Measurements from ENCODE around the gene SPR. TPM values are rescaled to one million over a fixed set of nuclear protein-coding genes. Genes with fewer than 3 reads are reported as not detected.

SPR gene
- total RNA-seq, 2 donors from 2014 or later: 6.6 to 9.3 TPM

GRCh38 chr2:72920318-72921087, 33.3 kb downstream of the SPR start:
- DNase-seq (ENCODE audit: low spot score in 2 of 2): peak; percentile 43 to 47
- peak in 1 of 2 donors; percentile 12 for ATAC-seq
- Mint-ChIP-seq H3K27ac (no peak overlapping the region), H3K9me3 (no peaks in the 10 kb centered on the region), H3K36me3 (no peaks in the 10 kb centered on the region)

GRCh38 chr2:72921088-72921851, 34.1 kb downstream of the SPR start:
- H3K9me3 Mint-ChIP-seq: no peaks in the 10 kb centered on the region
- ATAC-seq (no peak), DNase-seq (ENCODE audit: low spot score in 2 of 2) (no peak)
- H3K27ac Mint-ChIP-seq: no peak overlapping the region
- H3K36me3 Mint-ChIP-seq: no peaks in the 10 kb centered on the region

- Mint-ChIP-seq H3K36me3 (no peaks in the 10 kb centered on the region), H3K27ac (no peak overlapping the region), H3K9me3 (no peaks in the 10 kb centered on the region)
- ATAC-seq (no peak), DNase-seq (ENCODE audit: low spot score in 2 of 2) (no peak)
Measured at GRCh38 chr2:72921853-72922252, 34.6 kb downstream of the SPR start.

- H3K36me3 Mint-ChIP-seq: no peaks in the 10 kb centered on the region
- DNase-seq (ENCODE audit: low spot score in 2 of 2): peak in 1 of 2 donors; percentile 43
- H3K27ac Mint-ChIP-seq: no peak overlapping the region
- peak; percentile 17 to 18 for ATAC-seq
- no peaks in the 10 kb centered on the region for H3K9me3 Mint-ChIP-seq
Measured at GRCh38 chr2:72923833-72924352, 36.7 kb downstream of the SPR start.

GRCh38 chr2:72924353-72925240, 37.4 kb downstream of the SPR start:
- no peak for ATAC-seq
- Mint-ChIP-seq H3K9me3 (no peaks in the 10 kb centered on the region), H3K36me3 (no peaks in the 10 kb centered on the region), H3K27ac (no peak overlapping the region)
- peak in 1 of 2 donors; percentile 44 for DNase-seq (ENCODE audit: low spot score in 2 of 2)

- H3K9me3 Mint-ChIP-seq: no peaks in the 10 kb centered on the region
- no peak overlapping the region for H3K27ac Mint-ChIP-seq
- ATAC-seq (no peak), DNase-seq (ENCODE audit: low spot score in 2 of 2) (no peak)
- no peaks in the 10 kb centered on the region for H3K36me3 Mint-ChIP-seq
Measured at GRCh38 chr2:72925328-72925943, 38.2 kb downstream of the SPR start.

- DNase-seq (ENCODE audit: low spot score in 2 of 2): no peak
- ATAC-seq: no peak
- Mint-ChIP-seq H3K36me3 (no peaks in the 10 kb centered on the region), H3K9me3 (no peaks in the 10 kb centered on the region), H3K27ac (no peak overlapping the region)
Measured at GRCh38 chr2:72926368-72926767, 39.2 kb downstream of the SPR start.

- H3K36me3 Mint-ChIP-seq: no peaks in the 10 kb centered on the region
- no peaks in the 10 kb centered on the region for H3K9me3 Mint-ChIP-seq
- ATAC-seq: no peak
- no peak overlapping the region for H3K27ac Mint-ChIP-seq
- no peak for DNase-seq (ENCODE audit: low spot score in 2 of 2)
Measured at GRCh38 chr2:72926811-72927465, 39.7 kb downstream of the SPR start.

- no peak for ATAC-seq
- H3K36me3 Mint-ChIP-seq: no peaks in the 10 kb centered on the region
Measured at GRCh38 chr2:72927619-72928550, 40.7 kb downstream of the SPR start.

GRCh38 chr2:72929010-72929409, 41.8 kb downstream of the SPR start:
- ATAC-seq (no peak), DNase-seq (ENCODE audit: low spot score in 2 of 2) (no peak)
- Mint-ChIP-seq H3K9me3 (no peaks in the 10 kb centered on the region), H3K36me3 (no peaks in the 10 kb centered on the region), H3K27ac (no peak overlapping the region)

More at GRCh38 chr2:72927619-72928550, 40.7 kb downstream of the SPR start:
- H3K27ac Mint-ChIP-seq: no peak overlapping the region
- no peak for DNase-seq (ENCODE audit: low spot score in 2 of 2)
- no peaks in the 10 kb centered on the region for H3K9me3 Mint-ChIP-seq

- Mint-ChIP-seq H3K9me3 (no peaks in the 10 kb centered on the region), H3K27ac (no peak overlapping the region), H3K36me3 (no peaks in the 10 kb centered on the region)
- ATAC-seq: peak; percentile 67 to 76
- peak in 1 of 2 donors; percentile 45 for DNase-seq (ENCODE audit: low spot score in 2 of 2)
Measured at GRCh38 chr2:72931280-72931910, 44.2 kb downstream of the SPR start.

- Mint-ChIP-seq H3K36me3 (no peaks in the 10 kb centered on the region), H3K27ac (no peak overlapping the region), H3K9me3 (no peaks in the 10 kb centered on the region)
- ATAC-seq: peak; percentile 7 to 12
- DNase-seq (ENCODE audit: low spot score in 2 of 2): peak in 1 of 2 donors; percentile 44
Measured at GRCh38 chr2:72932045-72932740, 45.0 kb downstream of the SPR start.

- ATAC-seq (no peak), DNase-seq (ENCODE audit: low spot score in 2 of 2) (no peak)
- Mint-ChIP-seq H3K9me3 (no peaks in the 10 kb centered on the region), H3K36me3 (no peaks in the 10 kb centered on the region), H3K27ac (no peak overlapping the region)
Measured at GRCh38 chr2:72932805-72933204, 45.6 kb downstream of the SPR start.

GRCh38 chr2:72933207-72933606, 46.0 kb downstream of the SPR start:
- ATAC-seq: no peak
- DNase-seq (ENCODE audit: low spot score in 2 of 2): no peak
- Mint-ChIP-seq H3K36me3 (no peaks in the 10 kb centered on the region), H3K27ac (no peak overlapping the region), H3K9me3 (no peaks in the 10 kb centered on the region)

Measured in activated naive CD4-positive, alpha-beta T cell treated with anti-CD3 and anti-CD28 coated beads, Interleukin-2, amount 50 U/mL, for 72 hours (primary cell).